ENCODE results near the gene FCSK.
"Not testable (repeated sequence)": the region's sequence is repeated elsewhere in the genome, so short reads cannot be mapped to it uniquely, and the experiment has no call there.

FCSK gene

DNA sequence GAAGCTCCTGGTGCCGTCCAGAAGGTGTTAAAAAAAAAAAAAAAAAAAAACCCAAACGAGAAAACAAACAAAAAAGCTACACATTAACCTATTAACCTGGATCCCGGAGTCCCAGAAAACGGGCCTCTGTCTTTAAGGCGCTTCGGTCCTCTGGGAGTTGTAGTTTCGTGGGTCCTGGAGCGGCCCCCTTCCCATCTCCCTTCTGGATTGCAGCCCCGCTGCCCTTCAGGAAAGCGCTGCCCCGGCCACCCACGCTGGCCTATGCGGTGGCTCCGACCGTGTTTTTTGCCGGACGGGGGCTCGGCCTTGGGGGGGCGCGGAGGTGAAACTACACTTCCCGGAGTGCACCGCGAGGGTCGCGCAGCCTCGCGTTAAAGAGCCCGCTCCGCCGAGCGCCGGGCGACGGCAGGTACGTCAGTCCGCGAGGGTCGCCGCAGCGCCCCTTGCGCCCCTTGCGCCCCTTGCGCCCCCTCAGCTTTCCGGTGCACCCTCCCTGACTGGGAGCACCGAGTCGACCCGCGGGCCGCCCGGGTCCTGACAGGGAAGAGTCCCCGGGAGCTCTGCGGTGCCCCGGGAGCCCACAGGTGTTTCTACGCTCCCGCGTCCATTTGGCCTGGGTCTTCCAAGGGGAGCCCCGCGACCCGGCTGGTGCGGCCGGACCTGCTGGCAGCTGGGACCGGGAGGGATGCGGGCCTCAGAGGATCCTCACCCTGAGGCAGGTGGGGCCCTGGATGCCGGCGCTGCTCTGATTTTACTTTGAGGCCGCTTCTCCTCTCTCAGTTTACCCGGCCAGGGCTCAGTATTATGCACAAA lies at the start of gene FCSK:
Gene FCSK, plus strand, starts transcription at position 374 of the 813 bp plus-strand sequence. CDS start 8,596 bp downstream, outside the sequence.
- DNase-seq, result peak; percentile 40 to 93 (median 92)

DNA sequence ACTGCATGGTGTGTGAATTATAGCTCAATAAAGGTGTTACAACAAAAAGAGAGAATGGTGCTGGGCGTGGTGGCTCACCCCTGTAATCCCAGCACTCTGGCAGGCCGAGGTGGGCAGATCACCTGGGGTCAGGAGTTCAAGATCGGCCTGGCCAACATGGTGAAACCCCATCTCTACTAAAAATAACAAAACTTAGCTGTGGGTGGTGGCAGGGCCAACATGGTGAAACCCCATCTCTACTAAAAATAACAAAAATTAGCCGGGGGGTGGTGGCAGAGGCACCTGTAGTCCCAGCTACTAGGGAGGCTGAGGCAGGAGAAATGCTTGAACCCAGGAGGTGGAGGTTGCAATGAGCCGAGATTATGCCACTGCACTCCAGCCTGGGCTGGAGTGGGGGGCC lies 48.3 kb upstream of the FCSK start:
- not testable (repeated sequence) for DNase-seq

DNA sequence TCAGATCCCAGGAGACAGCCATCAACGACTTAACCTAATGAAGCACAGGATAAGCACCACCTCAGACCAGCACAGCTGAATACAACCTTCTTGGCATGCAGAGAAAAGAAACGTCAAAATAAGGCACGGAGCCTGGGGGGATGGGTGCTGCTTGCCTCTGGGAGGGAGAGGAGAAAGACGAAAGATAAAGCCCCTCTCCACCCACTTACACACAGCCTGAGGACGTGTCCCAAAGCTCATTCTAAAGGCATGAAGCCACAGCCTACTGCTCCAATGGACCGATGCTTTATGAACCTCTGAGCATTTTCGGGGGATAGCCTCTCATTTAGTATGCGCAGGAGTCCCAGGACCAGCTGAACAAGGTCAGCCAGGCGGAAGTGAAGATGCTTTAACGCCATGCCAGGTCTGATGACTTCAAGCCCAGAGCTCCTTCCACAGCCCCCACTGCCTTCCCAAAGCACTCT lies 46.6 kb upstream of the FCSK start:
- DNase-seq, result no peak

DNA sequence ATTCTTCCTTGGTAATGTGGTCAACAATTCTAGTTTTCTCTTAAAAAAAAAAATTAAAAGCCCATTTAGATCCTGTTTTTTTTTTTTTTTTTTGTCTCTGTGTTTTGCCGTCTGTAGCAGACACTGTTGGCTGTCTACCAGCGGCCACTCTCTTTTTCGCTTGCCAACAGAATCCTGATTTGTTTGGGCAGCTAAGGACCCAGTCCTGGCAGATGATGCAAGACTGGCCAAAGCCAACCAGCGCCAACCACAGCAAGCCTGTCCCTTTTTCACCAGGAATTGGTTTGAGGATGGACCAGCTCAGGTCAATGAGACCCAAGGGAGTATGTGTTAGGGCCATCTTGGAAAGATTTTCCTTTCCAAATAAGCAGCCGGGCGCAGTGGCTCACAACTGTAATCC lies 43.7 kb upstream of the FCSK start:
- no peak for DNase-seq

DNA sequence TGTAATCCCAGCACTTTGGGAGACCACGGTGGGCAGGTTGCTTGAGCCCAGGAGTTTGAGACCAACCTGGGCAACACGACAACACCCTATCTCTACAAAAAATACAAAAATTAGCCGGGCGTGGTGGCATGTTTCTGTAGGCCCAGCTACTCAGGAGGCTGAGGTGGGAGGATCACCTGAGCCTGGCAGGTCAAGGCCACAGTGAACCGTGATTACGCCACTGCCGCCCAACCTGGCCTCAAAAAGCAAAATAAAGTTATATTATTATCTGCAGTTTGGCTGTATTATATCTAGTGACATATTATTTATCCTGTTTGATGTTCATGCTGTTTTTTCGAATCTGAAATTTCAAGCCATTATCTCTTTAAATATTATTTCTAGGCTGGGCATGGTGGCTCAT lies 42.0 kb upstream of the FCSK start:
- no peak for DNase-seq

DNA sequence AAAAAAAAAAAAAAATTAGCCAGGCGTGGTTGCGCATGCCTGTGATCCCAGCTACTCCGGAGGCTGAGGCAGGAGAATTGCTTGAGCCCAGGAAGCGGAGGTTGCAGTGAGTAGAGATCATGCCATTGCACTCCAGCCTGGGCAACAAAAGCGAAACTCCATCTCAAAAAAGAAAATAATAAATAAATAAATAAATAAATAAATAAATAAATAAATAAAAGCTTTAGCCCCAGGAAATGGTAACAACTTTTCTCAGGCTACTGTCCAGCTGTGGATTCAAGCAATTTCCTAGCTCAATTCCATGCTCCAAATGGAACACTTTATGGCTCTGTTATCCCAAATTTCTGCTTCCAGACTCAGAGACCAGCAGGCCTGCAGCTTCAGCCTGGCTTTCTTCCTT lies 40.8 kb upstream of the FCSK start:
- not testable (repeated sequence) for DNase-seq

DNA sequence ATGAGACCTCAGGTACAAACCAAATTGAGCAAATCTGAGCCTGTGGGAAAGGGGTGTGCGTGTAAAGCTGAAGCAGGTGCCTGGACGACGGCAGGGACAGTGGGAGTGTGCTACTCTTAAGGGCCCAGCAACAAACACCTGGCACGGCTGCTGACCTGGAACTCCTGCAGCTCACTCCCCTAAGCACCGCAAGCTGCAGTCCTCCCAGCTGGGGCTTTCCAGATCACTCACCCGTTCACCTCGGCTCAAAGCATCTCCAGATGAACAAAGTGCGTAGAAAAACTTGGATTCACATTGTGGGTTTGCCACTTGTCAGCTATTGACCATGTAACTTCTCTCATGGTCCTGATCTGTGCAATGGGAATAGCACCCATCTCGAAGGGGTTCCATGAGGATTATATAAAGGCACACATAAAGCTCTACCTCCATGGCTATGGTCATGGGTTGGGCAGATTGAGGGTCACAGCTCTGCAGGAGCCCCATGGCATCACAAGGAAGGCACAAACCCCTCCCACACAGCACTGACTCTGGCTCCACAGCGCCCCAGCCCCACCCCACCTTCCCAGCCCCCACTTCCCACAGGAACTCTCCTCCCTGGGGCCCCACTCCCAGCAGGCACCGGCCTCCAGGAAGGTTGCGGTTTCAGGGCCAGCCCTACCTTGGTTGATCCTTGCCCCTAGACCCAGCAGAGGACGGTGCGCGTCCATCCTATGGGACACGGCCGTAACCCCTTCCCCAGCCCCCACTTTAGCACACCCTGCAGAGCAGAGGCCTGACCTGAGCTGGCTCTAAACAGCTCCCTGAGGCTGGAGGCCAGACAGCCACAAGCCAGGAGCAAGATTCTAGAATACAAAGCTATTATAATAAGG lies 37.4 kb upstream of the FCSK start:
- peak; percentile 38 to 69 (median 46) for DNase-seq

DNA sequence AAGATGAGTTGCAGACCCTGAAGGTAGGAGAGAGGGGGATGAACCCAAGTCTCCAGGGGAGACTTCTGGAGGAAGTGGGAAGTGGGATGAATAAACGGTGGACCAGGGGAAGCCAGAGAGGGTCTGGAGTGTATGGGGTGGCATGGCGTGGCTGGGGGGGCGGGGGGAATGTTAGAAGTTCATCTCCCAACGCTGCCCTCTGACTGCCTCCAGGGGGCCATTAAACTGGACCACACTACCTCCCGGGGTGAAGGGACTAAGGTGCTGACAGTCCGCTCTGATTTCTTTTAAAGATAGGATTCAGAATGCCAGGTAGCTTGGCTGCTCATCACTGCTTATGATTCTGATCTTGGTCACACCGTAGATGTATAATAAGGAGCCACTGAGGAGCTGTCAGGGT lies 36.7 kb upstream of the FCSK start:
- DNase-seq, result no peak

DNA sequence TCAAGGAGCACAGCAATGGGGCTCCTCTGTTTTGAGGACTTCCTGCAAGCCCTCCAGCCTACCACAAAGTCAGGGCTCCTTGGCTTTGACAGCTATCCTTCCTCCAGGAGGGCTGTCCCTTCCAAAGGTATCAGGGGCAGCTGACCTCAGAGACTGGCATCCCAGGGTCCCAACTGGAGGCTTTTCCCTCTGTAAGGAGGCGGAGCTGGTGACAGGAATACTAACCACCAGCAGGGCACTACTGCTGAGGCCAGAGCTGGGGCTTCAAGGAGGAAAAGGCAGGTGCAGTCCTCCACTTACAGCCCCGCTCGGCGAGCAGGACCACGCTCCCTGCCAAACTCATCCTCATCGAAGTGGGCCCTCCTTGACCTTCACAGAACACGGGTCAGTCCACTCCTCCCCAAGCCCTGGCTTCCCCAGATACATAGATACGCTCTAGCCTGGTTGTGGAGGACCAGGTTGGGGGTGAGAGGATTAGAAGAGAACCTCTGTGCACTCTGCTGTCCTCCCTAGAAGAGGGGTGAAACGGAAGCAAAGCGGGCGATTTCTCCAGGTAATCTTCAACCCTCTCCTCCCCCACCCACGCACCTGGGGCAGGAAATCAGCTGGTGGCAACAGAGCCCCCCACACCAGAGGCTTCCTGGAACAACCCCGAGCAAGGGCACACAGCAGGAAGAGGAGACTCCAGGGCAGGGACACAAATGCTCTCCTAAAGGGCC lies 36.0 kb upstream of the FCSK start:
- no peak for DNase-seq

DNA sequence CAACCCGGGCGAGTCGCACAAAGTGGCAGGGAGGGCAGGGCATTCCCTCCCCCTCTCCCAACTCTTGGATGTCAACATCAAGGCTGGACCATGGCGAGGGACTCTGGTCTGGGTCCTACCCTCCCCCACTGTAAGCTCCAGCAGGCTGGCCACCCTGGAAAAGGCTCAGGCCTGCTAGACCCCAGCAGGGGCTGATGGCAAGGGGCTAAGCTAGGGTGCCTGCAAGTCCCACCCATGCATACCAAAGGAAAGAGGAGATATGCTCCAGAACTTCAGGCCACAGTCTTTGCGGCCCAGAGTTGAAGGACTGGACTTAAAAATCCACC lies 35.4 kb upstream of the FCSK start:
- DNase-seq, result no peak

DNA sequence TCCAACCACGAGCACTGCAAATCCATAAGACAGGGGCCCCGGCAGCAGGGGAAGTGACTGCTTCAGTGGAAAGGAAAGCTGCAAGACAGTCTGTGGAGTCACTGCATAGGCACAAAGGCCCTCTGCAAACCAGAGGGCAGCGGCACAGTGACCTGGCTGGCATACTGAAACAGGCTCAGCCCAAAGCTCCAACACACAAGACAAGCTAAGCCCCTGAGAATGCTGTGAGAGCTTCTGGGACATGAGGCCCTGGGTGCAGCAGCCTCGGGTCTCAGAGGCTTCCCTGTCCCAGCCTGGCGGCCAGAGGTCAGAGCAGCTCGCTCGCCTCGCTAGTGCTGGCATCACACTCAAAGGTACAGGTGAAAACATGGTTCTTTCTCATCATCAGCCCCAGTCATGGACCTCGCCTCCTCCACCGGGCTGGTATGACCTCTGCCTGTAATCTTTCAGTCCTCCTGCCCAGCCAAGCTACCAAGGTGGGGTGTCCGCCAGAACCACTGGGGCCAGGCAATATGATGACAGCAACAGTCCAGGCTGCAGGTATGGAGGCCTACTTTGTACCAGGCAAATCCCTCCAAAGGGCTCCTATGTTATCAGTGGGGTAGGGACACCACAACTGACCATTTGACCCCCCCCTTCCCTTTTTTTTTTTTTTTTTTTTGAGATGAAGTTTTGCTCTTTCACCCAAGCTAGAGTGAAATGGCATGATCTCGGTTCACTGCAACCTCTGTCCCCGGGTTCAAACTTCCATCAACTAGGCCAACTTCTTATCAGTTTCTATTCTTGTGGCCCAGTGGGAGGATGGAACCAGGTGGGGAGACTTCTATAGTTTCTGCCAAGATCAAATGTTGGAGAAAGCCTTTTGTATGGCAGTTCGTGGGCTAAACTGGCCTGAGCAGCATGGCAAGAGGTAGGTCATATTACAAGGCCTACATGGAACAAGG lies 34.7 kb upstream of the FCSK start:
- DNase-seq, result no peak

DNA sequence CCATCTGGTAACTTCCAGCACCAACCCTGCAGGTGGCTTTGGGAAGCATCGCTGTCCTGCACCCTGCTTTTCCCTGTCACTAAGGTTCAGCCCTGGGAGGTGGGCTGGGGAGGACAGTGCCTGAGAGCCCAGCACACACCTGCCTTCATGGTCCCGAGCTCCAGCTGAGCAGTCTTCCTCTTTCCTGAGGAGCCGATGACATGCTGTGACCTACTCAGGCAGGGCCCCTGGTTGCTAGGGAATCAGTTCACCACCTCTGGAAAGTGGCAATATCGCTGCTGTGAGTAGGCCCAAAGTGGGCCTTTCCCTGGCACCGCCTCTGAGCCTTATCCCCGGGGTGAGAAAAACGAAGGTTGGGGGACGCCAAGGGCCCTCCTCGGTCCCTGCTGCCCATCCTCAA lies 33.4 kb upstream of the FCSK start:
- peak in 2 of 3 experiments; percentile 69 to 87 for DNase-seq

DNA sequence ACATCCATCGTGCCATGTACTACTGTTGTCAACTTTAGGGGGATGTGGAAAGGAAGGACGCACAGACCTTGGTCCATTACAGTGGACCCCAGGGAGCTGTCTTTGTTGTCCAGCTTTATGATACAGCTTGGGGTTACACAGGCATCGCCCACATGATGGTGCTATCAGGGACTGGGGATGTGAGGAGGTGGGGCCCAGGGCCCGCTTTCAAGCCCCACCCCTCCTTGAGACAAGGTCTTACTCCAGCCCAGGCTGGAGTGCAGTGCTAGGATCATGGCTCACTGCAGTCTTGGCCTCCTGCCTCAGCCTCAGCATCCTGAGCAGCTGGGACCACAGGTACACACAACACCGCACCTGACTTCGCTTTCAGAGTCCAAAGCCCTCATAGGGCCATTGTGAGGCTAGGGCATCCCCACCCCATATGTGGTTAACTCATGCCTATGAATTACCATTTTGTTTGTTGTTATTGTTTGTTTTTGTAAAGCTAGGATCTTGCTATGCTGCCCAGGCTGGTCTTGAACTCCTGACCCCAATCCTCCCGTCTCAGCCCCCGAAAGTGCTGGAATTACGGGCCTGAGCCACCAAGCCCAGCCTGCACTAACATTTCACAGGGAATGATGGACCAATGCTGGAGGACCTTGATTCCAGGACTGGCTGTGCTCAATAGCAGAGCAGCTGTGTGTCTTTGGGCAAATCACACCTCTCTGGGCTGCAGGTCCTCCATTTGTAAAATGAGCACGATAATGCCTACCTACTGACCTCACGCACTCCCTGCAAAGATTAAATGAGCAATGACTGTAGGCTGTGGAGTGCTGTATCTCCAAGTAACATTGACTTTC lies 32.7 kb upstream of the FCSK start:
- no peak for DNase-seq

DNA sequence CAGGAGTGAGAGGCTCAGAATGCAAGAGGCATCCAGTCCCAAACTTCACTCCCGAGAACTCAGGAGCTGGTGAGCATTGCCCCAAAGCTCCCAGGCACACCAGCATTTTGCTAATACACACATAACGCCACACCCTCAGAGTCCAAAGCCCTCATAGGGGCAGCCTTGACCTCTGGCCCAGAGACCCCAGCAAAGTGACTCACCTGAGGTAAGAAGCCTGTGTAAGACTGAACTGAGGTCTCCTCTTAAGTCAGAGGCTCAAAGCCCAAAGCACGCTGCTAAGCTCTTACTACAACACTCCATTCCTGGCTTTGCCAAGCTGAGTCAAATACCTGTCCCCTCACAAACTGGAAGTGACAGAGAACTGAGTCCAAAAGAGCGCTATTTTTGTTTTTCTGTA lies 31.9 kb upstream of the FCSK start:
- DNase-seq, result no peak

DNA sequence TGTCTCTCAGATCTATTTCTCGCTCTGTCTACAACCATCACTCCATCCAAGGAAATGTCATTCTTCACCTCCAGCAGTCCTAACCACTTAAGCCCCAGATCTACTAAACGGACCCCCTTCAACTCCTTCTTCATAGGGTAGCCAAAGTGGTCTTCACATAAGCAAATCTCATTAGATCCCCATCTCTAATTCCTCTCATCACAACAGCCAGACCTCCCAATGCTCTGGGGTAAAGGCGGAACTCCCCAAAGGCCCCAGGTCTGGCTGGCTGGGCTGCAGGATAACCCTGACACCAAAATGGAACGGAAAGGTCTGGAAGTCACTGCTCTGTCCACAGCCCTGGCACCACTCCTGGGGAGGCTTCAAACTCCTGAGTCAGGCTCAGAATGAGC lies 26.6 kb upstream of the FCSK start:
- DNase-seq, result no peak

DNA sequence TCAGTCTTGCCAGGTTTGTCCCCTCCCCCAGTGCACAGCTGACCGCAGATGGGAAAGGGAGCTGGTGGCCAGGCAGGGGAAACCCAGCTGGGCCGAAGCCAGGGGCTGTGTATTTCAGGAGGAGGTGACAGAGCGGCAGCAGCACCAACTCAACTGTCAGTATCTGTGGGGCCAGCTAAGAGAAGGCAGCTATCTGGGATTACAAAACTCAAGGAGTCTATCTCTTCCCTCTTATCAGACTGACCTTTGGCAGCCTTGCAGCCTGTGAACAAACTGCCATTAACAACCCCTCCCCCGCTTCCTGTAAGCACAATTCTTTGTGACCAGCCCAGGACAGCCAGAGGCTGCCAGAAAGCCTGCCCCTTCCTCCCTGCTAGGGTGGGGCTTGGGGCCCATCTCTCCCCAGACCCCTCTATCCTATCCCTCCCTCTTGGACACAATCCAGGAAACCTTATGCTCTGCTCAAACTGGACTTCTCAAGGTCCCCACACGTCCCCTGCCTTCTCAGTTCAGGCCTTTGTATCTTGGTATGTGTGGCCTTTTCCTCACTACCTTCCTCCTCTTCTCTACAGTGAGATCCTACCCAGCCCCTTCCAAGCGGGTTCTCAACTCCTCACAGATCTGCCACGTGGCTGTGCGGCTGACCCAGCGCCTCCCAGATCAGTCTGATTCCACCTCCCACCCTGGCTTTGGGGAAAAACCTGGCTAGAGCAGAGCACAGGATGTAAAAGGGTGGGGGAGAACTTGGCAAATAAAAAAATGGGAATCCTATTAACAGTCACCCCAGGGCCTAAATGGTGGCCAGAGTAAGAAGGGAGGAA lies 26.0 kb upstream of the FCSK start:
- peak in 2 of 3 experiments; percentile 36 to 64 for DNase-seq

DNA sequence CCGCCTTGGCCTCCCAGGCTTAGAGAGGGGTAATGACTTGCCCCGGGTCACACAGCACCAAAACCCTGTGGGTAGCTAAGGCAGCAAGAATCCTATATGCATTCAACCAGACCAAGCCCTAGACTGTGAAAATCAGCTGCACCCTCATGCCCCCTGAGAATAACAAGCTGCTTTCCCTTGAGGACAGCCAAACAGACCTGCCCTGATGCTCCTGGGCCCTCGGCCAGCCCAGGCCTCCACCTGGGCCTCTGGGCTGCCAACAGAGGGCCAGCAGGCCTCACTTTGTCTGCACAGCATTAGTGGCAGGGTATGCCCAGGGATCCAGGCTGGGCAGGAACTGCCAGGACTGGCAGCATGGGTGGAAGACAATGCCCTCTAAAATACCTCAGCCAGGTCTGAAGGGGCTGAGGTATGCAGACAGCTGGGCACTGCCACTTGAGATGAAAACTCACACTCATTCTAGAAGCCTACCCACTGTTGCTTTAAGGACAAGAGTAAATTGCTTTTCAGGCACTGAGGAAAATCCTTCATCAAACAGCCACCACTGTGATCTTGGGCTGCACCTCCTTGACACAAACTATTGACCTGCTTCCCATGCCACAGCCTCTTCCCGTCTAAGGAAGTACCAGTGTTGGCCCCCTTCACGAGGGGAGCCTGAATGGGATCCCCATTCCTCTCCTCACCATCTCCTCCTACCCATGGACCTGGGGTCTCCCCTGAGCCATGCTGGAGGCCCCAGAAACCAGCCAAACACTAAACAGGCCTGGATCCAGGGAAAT lies 24.3 kb upstream of the FCSK start:
- DNase-seq, result no peak

DNA sequence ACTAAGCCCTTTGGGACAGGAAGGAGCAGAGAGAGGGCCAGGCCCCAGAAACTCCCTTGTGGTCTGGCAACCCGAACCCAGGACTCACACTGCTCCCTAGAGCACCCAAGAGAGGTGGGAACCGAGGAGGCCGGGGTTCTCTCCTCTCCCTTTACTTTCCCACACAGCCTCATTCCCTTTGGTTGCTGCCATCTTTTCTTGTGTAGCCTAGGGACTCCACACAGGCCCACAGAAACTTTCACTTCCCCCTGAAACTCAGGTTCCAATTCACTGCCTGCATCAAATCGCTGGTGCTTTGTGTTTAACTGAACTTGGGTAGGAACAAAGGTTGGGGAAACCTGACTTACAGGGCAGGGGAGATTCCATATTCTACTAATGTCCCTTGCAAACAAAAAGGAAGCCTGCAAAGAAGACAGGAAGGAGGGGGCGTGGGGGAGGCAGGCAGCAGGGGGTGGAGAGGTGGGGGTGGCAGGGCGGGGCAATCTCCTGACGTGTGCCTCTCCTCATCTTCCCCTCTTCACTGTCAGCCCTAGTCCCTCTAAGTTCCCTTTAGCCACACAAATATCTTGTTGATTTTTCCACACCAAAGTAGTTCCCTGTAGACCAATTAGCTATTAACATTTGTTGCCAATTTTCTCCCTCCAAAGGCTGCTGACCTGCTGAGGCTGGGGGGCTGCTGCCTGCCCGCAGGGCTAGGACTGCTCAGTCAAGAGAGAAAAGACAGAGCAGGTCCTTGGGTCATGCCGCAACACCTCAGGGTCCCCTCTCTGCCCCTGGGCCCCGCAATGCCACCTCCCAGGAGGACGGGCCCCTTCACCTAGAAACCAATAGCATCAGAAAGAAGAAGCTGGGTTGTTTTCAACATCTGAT lies 23.5 kb upstream of the FCSK start:
- DNase-seq, result peak in 1 of 3 experiments; percentile 49

DNA sequence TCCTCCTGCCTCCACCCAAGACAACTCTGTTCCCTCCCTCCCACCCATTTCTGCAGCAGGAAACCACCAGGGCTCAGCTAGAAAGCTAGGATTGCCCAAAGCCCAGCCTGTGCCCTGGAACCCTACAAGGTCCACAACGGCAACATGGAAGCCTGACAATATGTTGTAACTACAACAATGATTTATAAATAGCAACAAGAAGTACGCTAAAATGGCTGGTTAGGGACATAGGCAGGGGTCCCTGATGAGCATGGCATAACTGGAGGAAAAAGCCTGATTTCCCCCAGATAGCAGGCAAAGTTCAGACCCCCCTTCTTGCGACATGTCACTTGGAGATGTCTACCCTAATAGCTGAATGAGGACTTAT lies 22.1 kb upstream of the FCSK start:
- no peak for DNase-seq
